Activated effector memory CD4-positive, alpha-beta T cell treated with anti-CD3 and anti-CD28 coated beads, Interleukin-2, amount 50 U/mL, for 16 hours (primary cell): ENCODE results near the gene MAP4K1.
"Not testable (repeated sequence)": the region's sequence is repeated elsewhere in the genome, so short reads cannot be mapped to it uniquely, and the experiment has no call there.

Experiments
- DNase-seq: peaks from one replicate; pipeline ENCODE4 v3.0.0-alpha.2; 2020

MAP4K1 gene

DNA sequence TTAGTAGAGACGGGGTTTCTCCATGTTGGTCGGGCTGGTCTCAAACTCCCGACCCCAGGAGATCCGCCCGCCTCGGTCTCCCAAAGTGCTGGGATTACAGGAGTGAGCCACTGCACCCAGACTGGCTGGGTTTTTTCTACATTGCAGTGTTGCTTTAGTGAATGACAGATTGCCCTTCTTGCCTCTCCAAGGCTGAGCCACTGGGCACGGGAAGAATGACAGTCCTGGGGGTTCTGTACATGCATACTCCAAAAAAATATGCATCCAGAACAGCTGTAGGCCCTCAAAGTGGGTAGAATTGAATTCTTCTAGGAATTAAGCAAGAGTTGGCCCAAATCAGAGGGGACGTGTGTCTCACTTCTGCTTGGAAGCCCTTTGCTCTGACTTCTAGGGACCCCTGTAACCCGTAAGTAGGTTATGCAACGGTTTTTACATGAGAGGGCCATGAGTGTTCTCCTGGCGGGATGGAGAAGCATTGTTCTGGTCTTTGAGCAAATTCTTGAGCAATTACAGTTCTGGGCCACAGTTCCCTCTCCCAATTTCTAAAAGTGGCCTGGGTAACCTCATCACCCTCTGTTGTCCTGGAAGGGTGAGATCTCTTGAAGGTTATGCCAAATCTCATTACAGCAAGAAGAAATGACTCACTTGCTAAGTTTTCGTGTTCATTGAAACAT lies 33.3 kb upstream of the MAP4K1 start:
- DNase-seq = no peak

DNA sequence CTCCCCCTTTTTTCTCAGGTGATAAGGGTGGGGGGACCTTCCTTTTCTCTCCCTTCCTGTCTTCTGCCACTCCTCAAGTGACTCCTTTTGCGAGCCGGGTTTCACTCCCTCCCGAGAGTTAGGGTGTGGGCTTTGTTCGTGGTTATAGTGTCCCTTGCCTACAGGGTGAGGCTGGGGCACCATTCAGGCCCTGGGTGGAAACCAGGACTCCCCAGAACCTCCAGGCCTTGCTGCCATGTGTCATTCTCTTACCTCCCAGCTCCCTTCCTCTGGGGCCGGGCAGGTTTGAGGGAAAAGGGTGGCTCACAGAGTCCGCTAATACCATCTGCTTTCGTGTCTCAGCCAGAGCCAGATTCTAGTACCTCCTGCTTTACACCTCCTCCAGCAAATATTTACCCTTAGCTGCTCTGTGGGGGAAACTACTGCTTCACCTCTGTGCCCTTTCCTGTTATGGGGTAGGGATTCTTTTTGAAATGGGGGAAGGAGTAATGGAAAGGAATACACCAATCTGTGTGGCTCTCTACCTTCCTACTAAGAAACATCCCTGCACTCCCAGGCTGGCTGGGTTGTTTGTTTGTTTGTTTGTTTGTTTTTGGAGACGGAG lies 32.5 kb upstream of the MAP4K1 start:
- no peak for DNase-seq

GRCh38 chr19:38649305-38650171 lies 31.8 kb upstream of the MAP4K1 start:
- no peak for DNase-seq

DNA sequence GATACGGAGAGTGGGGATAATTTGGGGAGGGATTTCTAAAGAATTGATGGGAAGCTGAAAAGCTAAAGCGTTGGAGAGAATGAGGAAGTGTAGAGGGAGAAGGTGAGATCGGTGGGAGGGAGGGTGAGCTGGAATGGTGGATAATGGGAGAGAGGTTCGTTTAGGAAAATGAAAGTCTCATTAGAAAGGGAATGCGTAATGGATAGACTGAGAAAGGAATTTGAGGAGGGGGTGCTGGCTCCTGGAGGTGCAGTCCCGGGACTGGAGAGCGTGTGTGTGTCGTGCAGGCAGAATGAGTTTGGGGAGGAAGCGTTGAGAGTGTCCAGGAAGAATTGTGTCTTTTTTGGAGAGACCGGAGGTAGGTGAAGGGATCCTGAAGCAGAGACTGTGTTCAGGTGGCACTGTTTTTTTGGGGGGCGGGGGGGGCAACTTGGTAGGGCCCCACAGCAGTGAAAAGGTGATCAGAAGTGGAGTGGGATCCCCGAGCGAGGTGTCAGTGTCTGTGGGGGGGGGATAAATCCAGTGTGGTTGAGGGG lies 31.1 kb upstream of the MAP4K1 start:
- no peak for DNase-seq

GRCh38 chr19:38647966-38648768 lies 30.4 kb upstream of the MAP4K1 start:
- DNase-seq = no peak

GRCh38 chr19:38647368-38647965 lies 29.7 kb upstream of the MAP4K1 start, which contains the start of gene ACTN4:
ACTN4 (plus strand) TSS chr19:38647649; CDS start chr19:38647746, 97 bp downstream.
- DNase-seq = peak; percentile 100

DNA sequence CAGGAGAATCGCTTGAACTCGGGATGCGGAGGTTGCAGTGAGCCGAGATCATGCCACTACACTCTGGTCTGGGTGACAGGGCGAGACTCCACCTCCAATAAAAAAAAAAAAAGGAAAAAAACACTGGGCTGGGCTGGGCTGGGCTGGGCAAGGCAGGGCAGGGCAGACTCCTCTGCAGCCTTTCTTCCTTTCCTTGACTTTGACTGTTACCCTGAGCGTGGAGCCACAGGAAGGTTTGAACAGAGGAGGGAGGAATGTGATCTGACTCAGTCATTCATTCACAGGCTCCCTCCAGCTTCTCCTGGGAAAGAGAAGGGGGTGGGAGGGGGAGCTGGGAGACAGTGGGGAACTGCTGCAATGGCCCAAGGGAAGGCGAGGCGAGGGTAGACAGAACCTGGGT lies 27.0 kb upstream of the MAP4K1 start:
- DNase-seq = no peak

DNA sequence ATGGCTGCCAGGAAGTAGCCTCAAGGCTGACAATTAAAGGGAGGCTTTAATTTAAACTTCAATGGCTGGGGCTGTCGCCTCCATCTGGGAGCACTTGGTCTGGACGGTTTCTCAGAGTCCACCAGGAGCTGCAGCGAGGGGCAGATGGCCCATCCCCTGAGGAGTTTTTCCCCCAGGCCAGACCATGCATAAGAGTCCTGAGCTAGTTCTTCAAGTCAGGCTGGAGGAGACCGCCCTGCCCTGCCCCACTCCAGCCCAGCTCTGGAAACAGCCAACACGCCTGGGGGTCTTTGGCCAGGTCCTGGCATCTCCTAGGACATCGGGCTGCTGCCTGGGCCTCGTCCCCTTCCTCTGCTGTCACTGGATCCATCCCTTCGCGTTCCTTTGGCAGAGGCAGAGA lies 24.4 kb upstream of the MAP4K1 start:
- no peak for DNase-seq

GRCh38 chr19:38640368-38640767 lies 22.6 kb upstream of the MAP4K1 start:
- no peak for DNase-seq

DNA sequence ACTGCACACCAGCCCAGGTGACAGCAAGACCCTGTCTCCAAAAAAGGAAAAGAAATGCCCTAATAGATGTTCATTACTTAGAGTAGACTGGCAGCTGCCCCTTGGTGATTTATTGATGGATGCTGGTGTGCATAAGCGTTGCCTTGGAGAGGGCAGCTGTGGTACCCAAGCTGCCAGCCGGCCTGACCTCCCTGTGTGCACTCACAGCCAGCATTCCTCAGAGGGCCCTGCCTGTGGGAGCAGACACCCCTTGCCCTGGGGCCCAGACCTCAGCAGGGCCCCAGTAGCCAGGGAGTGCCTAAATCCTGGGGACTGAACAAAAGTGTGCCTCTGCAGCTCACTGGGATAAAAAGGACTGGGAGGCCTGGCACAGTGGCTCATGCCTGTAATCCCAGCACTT lies 21.9 kb upstream of the MAP4K1 start:
- DNase-seq = no peak

DNA sequence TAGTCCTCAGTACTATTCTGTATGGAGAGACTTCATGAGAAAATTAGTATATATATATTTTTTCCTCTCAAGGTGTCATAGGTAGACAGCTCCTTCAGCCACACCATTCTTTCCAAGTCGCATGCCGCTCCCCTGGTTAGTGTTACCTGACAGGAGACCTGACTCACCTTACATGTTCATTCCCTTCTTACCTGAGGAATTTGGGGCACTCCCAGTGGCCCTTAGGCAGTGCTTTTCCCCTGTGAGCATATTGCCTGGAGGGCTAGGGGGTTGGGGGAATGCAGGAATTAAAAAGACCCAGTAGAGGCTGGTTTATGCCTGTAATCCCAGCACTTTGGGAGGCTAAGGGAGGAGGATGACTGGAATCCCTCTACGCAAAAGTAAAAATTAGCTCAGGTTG lies 20.7 kb upstream of the MAP4K1 start:
- DNase-seq = no peak

GRCh38 chr19:38635483-38636399 lies 18.0 kb upstream of the MAP4K1 start:
- DNase-seq = no peak

GRCh38 chr19:38634757-38635482 lies 17.2 kb upstream of the MAP4K1 start:
- peak; percentile 91 for DNase-seq

- DNase-seq = no peak
Observed at GRCh38 chr19:38632476-38633213, 14.9 kb upstream of the MAP4K1 start.

GRCh38 chr19:38631811-38632475 lies 14.2 kb upstream of the MAP4K1 start:
- not testable (repeated sequence) for DNase-seq

DNA sequence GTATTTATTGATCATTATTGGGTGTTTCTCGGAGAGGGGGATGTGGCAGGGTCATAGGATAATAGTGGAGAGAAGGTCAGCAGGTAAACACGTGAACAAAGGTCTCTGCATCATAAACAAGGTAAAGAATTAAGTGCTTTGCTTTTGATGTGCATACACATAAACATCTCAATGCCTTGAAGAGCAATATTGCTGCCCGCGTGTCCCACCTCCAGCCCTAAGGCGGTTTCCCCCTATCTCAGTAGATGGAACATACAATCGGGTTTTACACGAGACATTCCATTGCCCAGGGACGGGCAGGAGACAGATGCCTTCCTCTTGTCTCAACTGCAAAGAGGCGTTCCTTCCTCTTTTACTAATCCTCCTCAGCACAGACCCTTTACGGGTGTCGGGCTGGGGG lies 13.5 kb upstream of the MAP4K1 start:
- DNase-seq = not testable (repeated sequence)

- DNase-seq = no peak
Observed at GRCh38 chr19:38629568-38629967, 11.8 kb upstream of the MAP4K1 start.

- no peak for DNase-seq
Observed at GRCh38 chr19:38626401-38626800, 8.6 kb upstream of the MAP4K1 start.

- DNase-seq = no peak
Observed at GRCh38 chr19:38624822-38625221, 7.1 kb upstream of the MAP4K1 start.
